ENCODE measurements around the gene JAK3. TPM values are rescaled to one million over a fixed set of nuclear protein-coding genes. Genes with fewer than 3 reads are reported as not detected.
"Not testable (repeated sequence)": the region's sequence is repeated elsewhere in the genome, so short reads cannot be mapped to it uniquely, and the experiment has no call there.

JAK3 gene
- total RNA-seq = 184 and 186 TPM in 2 replicates

DNA sequence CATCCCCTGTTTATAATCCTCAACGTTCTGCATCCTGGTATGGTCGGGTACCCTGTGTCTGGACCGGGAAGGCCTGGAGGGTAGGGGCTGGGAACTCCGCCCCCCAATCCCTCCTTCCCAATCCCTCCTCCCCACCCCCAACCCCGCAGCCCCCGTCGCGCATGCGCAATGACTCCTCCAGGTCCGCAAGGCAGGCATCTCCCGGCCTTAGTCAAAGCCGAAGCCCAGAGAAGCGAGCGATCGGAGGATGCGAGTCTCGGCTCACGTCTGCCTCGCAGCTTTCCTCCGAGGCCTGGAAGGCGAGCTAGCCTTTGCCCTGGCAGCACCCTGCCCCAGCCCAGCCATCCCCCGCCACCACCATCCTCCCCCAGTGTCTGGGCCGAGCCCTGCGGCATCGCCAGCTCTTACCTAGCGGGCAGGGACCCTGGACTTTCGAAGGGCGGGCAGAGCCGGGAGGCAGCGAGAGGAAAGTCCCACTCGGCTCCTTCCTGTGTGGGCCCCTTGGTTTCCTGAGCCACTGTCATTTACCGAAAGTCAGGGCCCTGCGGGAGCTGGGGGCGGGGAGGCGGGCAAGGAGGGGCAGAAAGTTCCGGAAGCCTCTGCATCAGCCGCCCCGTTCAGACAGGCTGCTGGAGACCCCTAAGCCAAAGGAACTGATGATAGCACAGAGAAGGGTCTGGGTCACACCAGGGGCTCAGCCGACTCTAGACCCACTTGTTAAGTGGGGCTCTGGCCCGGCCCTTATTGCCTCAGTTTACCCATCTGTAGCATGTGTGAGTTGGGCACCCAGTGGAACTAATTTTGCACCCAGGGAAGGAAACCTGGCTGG, at the start of gene JAK3:
Gene JAK3 (minus strand): TSS at position 445 of the 829 bp plus-strand sequence. CDS start 3,565 bp downstream, outside the sequence.
- intact Hi-C loops (cut with micrococcal nuclease) = loop anchor here (1.0 kb wide), 2 partner anchors 12 to 96 kb away; partner anchors contain the start of genes FCHO1 and RPL18A

GRCh38 chr19:17893766-17894165, 46.0 kb upstream of the JAK3 start:
- intact Hi-C loops (cut with micrococcal nuclease) = no loop called here

DNA sequence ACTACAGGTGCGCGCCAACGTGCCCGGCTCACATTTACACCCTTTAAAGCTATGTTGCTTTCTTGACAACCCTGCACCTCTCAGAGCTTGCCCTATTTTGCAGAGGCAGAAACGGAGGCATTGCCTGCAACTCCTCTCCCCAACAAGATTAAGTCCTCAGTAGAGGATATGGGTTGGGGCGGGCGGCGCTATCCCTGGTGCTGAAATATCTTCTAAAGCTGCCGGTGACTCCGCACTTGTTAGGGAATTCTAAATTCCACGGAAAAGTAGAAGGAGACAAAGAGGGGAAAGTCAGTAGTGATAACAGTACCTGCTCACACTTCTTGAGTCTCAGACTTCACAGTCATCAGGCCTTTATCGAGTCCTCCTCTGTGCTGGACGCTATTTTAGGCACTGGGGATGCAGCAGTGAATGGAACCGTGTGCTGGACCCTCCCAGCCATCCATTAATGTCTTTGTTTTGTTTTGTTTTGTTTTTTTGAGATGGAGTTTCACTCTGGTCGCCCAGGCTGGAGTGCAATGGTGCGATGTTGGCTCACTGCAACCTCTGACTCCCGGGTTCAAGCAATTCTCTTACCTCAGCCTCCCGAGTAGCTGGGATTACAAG, 41.9 kb upstream of the JAK3 start:
- intact Hi-C loops (cut with micrococcal nuclease) = no loop called here

DNA sequence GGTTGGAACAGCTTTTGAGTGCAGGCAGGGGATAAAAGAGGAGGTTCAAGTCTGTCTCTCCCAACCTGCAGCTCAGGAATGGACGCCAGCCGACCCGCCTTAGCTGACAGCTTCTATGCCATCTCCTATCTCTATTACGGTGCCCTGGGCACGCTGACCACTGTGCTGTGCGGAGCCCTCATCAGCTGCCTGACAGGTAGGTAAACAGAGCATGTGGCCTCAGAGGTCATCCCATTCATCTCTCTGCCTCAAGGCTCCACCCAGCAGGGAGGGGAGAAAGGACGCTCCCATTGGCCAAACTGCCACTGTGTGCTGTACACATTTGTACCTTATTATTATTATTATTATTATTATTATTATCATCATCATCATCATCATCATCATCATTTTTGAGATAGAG, 40.5 kb upstream of the JAK3 start:
- intact Hi-C loops (cut with micrococcal nuclease) = no loop called here

GRCh38 chr19:17887221-17887620, 39.4 kb upstream of the JAK3 start:
- intact Hi-C loops (cut with micrococcal nuclease) = not testable (repeated sequence)

DNA sequence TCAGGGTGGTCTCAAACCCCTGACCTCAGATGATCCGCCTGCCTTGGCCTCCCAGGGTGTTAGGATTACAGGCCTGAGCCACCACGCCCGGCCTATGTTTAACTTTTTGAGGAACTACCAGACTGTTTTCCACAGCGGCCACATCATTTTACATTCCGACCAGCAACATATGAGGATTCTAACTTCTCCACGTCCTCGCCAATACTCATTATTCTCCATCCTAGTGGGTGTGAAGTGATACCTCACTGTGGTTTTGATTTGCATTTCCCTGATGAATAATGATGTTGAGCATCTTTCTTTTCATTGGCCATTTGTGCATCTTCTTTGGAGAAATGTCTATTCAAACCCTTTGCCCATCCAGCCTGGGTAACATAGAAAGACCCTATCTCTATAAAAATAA, 38.7 kb upstream of the JAK3 start:
- intact Hi-C loops (cut with micrococcal nuclease) = no loop called here

GRCh38 chr19:17883627-17884410, 36.0 kb upstream of the JAK3 start:
- intact Hi-C loops (cut with micrococcal nuclease) = no loop called here

- intact Hi-C loops (cut with micrococcal nuclease) = no loop called here
Observed at GRCh38 chr19:17881701-17882100, 33.9 kb upstream of the JAK3 start.

DNA sequence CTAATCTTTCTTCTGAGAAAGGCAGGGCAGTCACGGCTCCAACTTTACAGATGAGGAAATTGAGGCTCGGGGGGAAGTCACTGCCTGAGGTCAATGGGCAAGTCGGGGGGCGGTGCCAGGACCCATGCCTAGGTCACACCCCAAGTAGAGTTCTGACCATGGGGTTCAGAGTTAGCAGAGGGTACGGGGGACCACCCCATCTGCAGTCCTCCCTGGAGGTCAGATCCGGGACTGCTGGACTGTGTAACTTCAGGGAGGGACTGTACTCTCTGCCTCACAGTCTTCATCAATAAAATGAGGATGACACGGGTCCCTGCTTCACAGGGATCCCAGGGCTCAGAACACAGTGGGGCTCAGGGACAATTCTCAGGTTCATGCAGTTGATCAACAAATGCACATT, 31.7 kb upstream of the JAK3 start:
- intact Hi-C loops (cut with micrococcal nuclease) = no loop called here

- intact Hi-C loops (cut with micrococcal nuclease) = no loop called here
Observed at GRCh38 chr19:17877696-17878095, 29.9 kb upstream of the JAK3 start.

GRCh38 chr19:17874758-17875135, 27.0 kb upstream of the JAK3 start:
- intact Hi-C loops (cut with micrococcal nuclease) = loop anchor here (2.0 to 5.0 kb wide), 2 partner anchors 16 to 123 kb away; partner anchors contain the start of gene RPL18A

DNA sequence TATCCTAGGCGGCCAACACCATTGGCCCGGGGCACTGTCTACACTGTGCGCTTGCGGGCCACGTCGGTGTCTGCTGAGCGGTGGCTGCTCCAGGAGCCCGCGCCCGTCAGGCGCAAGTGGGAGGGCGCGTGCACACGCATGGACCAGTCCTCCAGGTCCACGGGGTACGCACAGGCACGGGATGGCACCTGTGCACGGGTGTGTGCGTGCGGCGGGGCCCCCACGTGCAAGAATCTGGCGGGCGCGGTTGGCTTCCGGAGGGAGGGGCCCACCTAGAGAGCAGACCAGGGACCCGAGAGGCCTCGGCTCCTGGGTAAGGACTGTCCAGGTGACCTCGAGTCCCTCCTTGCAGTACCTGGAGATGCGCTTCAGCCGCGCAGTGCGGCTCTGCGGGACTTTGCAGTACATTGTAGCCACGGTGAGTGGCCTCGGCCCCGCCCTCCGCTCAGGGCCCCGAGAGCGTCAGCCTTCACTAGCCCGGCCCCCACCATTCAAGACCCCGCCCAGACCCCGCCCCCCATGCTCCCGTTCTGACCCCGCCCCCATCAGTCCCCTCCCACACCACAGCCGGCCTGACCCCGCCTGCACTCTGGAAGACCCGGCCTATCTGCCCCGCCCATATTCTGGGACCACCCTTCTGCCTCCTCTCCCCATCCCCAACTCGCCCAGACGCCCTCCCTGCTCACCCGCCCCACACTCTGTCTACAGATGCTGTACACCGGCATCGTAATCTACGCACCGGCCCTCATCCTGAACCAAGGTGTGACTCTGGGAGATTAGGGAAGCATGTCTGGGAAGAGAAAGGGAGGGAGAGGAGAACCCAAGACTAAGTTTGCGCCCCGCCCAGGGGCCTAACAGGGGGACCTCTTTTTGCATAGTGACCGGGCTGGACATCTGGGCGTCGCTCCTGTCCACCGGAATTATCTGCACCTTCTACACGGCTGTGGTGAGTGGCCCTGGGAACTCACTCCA, 26.3 kb upstream of the JAK3 start:
- intact Hi-C loops (cut with micrococcal nuclease) = loop anchor here (2.0 to 5.0 kb wide), 2 partner anchors 15 to 123 kb away; partner anchors contain the start of gene RPL18A

DNA sequence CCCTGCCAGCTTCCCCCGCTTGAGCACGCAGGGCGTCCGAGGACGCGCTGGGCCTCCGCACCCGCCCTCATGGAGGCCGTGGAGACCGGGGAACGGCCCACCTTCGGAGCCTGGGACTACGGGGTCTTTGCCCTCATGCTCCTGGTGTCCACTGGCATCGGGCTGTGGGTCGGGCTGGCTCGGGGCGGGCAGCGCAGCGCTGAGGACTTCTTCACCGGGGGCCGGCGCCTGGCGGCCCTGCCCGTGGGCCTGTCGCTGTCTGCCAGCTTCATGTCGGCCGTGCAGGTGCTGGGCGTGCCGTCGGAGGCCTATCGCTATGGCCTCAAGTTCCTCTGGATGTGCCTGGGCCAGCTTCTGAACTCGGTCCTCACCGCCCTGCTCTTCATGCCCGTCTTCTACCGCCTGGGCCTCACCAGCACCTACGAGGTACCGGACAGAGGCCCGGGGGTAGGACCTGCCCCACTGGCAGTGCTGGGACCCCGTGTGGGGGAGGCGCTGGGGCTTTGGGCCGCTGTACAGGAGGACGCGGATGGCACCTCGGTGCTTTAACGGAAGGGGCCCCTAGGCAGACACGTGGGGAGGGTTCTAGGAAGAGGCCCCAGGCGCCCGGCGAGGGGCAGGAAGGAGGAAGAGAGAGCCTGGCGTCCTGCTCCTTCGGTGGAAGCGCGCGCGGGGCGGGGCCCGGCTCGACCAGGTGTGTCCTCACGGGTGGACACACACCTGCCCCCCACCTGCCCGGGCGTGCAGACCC, 24.6 kb upstream of the JAK3 start:
- intact Hi-C loops (cut with micrococcal nuclease) = loop anchor here (5.0 kb wide), 1 partner anchor 125 kb away; no protein-coding TSS in a partner anchor

GRCh38 chr19:17871878-17872250, 24.1 kb upstream of the JAK3 start, which contains the start of gene SLC5A5:
Gene SLC5A5 (plus strand): TSS chr19:17871945. CDS start chr19:17872320, 375 bp downstream.
- intact Hi-C loops (cut with micrococcal nuclease) = loop anchor here (5.0 kb wide), 1 partner anchor 125 kb away; no protein-coding TSS in a partner anchor

- intact Hi-C loops (cut with micrococcal nuclease) = loop anchor here (5.0 kb wide), 1 partner anchor 126 kb away; no protein-coding TSS in a partner anchor
Observed at GRCh38 chr19:17871032-17871877, 23.5 kb upstream of the JAK3 start.

DNA sequence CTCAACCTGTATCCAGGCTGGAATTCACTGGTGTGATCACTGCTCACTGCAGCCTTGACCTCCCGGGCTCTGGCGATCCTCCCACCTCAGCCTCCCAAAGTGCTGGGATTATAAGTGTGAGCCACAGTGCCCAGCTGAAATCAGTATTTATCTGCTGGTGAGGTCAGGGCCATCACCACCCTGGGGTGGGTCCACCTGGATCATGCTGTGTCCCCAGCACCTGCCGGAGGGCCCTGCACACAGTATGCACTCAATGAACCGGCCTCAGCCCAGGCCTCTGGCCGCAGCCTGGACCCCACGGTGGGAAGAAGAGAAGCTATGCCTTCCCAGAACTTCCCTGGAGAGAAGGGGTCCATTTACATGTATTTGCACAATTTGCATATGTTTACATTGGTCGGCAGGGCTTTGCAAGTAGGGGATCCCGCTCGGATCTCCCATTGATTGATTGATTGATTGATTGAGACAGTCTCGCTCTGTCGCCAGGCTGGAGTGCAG, 21.4 kb upstream of the JAK3 start:
- intact Hi-C loops (cut with micrococcal nuclease) = no loop called here

- intact Hi-C loops (cut with micrococcal nuclease) = no loop called here
Observed at GRCh38 chr19:17868669-17869068, 20.9 kb upstream of the JAK3 start.

- intact Hi-C loops (cut with micrococcal nuclease) = no loop called here
Observed at GRCh38 chr19:17866964-17867486, 19.2 kb upstream of the JAK3 start.
